ENCODE results near the gene CHPF.

DNA sequence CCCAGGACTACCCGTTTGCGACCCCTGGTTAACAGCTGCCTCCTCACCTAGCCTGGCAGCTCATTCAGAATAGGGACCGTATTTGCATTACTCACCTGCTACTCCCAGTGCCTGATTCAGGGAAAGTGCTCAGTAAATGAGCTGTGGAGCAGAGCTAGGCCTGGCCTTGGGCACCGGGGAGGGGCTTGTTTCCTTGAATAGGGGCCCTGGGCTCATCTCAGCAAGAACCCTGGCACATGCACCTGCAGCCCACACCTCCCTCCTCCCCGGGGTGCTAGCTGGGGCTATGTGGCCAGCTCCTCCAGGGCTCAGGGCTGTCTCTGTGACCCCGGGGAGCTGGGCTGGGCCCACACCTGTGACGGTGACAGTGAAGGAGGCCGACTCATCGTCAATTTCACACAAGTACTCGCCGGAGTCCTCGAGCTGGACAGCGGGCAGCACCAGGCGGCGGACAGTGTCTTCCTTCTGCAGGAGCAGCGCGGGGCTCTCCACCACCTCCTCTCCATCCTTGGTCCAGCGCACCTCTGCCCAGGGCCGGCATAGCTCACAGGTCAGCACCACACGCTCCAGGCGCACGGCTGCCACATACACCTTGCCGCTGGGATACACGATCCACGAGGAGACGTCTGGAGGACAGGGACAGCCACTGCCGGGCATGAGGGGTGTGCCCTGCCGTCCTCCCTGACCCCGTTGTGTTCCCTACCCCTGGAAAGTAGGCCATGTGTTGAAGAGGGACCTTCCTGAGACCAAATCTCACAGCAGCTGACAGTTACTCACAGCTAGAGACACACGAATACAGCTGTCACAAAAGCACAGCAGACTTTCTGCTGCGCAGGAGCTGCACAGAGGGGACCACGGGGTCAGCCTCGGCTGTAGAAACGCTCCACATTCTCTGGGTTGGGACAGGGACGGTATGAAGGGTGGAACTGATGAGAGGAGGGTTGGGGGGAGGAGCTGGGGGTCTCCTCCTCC lies 18.7 kb upstream of the CHPF start:
- TF ChIP-seq, protein P1, sequence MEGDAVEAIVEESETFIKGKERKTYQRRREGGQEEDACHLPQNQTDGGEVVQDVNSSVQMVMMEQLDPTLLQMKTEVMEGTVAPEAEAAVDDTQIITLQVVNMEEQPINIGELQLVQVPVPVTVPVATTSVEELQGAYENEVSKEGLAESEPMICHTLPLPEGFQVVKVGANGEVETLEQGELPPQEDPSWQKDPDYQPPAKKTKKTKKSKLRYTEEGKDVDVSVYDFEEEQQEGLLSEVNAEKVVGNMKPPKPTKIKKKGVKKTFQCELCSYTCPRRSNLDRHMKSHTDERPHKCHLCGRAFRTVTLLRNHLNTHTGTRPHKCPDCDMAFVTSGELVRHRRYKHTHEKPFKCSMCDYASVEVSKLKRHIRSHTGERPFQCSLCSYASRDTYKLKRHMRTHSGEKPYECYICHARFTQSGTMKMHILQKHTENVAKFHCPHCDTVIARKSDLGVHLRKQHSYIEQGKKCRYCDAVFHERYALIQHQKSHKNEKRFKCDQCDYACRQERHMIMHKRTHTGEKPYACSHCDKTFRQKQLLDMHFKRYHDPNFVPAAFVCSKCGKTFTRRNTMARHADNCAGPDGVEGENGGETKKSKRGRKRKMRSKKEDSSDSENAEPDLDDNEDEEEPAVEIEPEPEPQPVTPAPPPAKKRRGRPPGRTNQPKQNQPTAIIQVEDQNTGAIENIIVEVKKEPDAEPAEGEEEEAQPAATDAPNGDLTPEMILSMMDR (IDR thresholded peaks at IDR 0.05; ENCODE audit: extremely low read depth in 1 of 2, insufficient read depth in 1 of 2, low read depth in 1 of 2, low read length in 2 of 2), result no peak
- no peak for TF ChIP-seq EZH2 (IDR thresholded peaks at IDR 0.05; ENCODE audit: borderline replicate concordance, low read depth, low read length, severe bottlenecking)
